PC-9 (cell line): Measurements from ENCODE around the gene SMARCC2. TPM values are rescaled to one million over a fixed set of nuclear protein-coding genes. Genes with fewer than 3 reads are reported as not detected.
A peak's percentile ranks its signal among the peaks of the same experiment; 100 is the strongest.

Source experiments
- BruUV-seq: library from RNA; stranded (reverse); fragments of 400-500 nt; replicated peaks from 2 replicates; lab custom pipeline; 2021; lab: Mats Ljungman, UMichigan
- CTCF ChIA-PET: fragments of 300-600 bp; sonication (Branson Sonifier 250); formaldehyde crosslinking; loops from one replicate; lab custom pipeline; 2022; ENCODE audit warnings: antibody characterized with exemption; lab: Charles Lee
- POLR2A ChIA-PET: fragments of 300-600 bp; sonication (Branson Sonifier 250); formaldehyde crosslinking; loops from one replicate; lab custom pipeline; 2022; ENCODE audit warnings: antibody characterized with exemption; ENCODE audit not compliant: unreplicated experiment; lab: Charles Lee
- DNase-seq, 2 experiments: peaks; one replicate each; pipeline versions ENCODE4 v3.0.0 to v3.0.0-alpha.2; 2015 to 2022; ENCODE audit warnings: mixed read lengths in 1 of 2
- H2AFZ ChIP-seq: fragments of 200-600 bp; sonication (generic); 2 replicates; pipeline ENCODE4 v1.8.1; 2017; ENCODE audit warnings: antibody characterized with exemption
- H3F3A ChIP-seq: fragments of 200-600 bp; sonication (generic); 2 replicates; pipeline ENCODE4 v1.8.1; 2017; ENCODE audit warnings: antibody characterized with exemption, mild to moderate bottlenecking, low read depth; ENCODE audit not compliant: insufficient read depth
- H3K27ac ChIP-seq: fragments of 200-600 bp; sonication (generic); 2 replicates; pipeline ENCODE4 v1.6.1; 2016; ENCODE audit warnings: mixed run types
- H3K27me3 ChIP-seq: fragments of 200-600 bp; sonication (generic); 2 replicates; pipeline ENCODE4 v1.6.1; 2016; ENCODE audit warnings: low read depth, mixed run types; ENCODE audit not compliant: insufficient read depth
- H3K36me3 ChIP-seq: fragments of 200-600 bp; sonication (generic); 2 replicates; pipeline ENCODE4 v1.6.1; 2016; ENCODE audit warnings: low read depth, mixed run types
- H3K4me1 ChIP-seq: fragments of 200-600 bp; sonication (generic); replicated peaks from 2 replicates; pipeline ENCODE4 v1.6.1; 2016; ENCODE audit warnings: mixed run types; ENCODE audit not compliant: insufficient read depth
- H3K4me2 ChIP-seq: fragments of 200-600 bp; sonication (generic); 2 replicates; pipeline ENCODE4 v1.6.1; 2017; ENCODE audit warnings: mixed run types
- H3K4me3 ChIP-seq: fragments of 200-600 bp; sonication (generic); 2 replicates; pipeline ENCODE4 v1.6.1; 2016; ENCODE audit warnings: mixed run types
- H3K79me2 ChIP-seq: fragments of 200-600 bp; sonication (generic); 2 replicates; pipeline ENCODE4 v1.6.1; 2017; ENCODE audit warnings: low read depth, mixed run types
- H3K9me2 ChIP-seq: fragments of 200-600 bp; sonication (generic); 2 replicates; pipeline ENCODE4 v1.8.1; 2017; ENCODE audit warnings: mild to moderate bottlenecking; ENCODE audit not compliant: insufficient read depth
- H3K9me3 ChIP-seq: fragments of 200-600 bp; sonication (generic); 2 replicates; pipeline ENCODE4 v1.8.1; 2016; ENCODE audit warnings: low read depth; ENCODE audit not compliant: insufficient read depth
- H4K20me1 ChIP-seq: fragments of 200-600 bp; sonication (generic); 2 replicates; pipeline ENCODE4 v1.8.1; 2017; ENCODE audit not compliant: insufficient read depth
- EZH2 ChIP-seq: fragments of 200-600 bp; sonication (generic); IDR thresholded peaks from 2 replicates; pipeline ENCODE4 v1.8.0; 2017; ENCODE audit warnings: antibody characterized with exemption, low read depth
- intact Hi-C: fragments of 100-400 bp; cut with micrococcal nuclease; formaldehyde crosslinking; loops from one replicate; pipeline ENCODE4 v1.10.0; 2022; ENCODE audit not compliant: unreplicated experiment
- total RNA-seq: library from RNA; stranded (reverse); gene quantifications from 2 replicates; pipeline ENCODE4 v1.2.3, GENCODE V29; 2021
- TF ChIP-seq, protein P1 (sequence below): fragments of 200-600 bp; sonication (generic); conservative IDR thresholded peaks from 2 replicates; pipeline ENCODE4 v1.6.1; 2017; ENCODE audit warnings: mixed run types, antibody characterized with exemption, mild to moderate bottlenecking, moderate library complexity

The SMARCC2 gene
- total RNA-seq, 1 experiment from 2014 or later: 86.4 TPM

- no peak for DNase-seq
- peak overlapping the region; percentile 97 for H3K4me2 ChIP-seq
- H3F3A ChIP-seq: peaks cover 37% of the 10 kb centered on the region; the same call in 1 of the 2 replicates
- peak overlapping the region; percentile 67 for H2AFZ ChIP-seq
- H3K9me3 ChIP-seq: no peaks in the 10 kb centered on the region
- H3K9me2 ChIP-seq: no peaks in the 10 kb centered on the region
- H4K20me1 ChIP-seq: no peaks in the 10 kb centered on the region
- POLR2A ChIA-PET: interaction anchor here (1.3 kb wide), 1 partner anchor 61 kb away, joined by 13 read pairs; the partner anchor contains the start of gene ESYT1
- intact Hi-C loops: loop anchor here (1.0 to 2.0 kb wide), 3 partner anchors 62 to 192 kb away; partner anchors contain the start of gene SUOX
- peaks cover 11% of the 10 kb centered on the region for H3K36me3 ChIP-seq
- TF ChIP-seq EZH2: no peak
- TF ChIP-seq, protein P1, sequence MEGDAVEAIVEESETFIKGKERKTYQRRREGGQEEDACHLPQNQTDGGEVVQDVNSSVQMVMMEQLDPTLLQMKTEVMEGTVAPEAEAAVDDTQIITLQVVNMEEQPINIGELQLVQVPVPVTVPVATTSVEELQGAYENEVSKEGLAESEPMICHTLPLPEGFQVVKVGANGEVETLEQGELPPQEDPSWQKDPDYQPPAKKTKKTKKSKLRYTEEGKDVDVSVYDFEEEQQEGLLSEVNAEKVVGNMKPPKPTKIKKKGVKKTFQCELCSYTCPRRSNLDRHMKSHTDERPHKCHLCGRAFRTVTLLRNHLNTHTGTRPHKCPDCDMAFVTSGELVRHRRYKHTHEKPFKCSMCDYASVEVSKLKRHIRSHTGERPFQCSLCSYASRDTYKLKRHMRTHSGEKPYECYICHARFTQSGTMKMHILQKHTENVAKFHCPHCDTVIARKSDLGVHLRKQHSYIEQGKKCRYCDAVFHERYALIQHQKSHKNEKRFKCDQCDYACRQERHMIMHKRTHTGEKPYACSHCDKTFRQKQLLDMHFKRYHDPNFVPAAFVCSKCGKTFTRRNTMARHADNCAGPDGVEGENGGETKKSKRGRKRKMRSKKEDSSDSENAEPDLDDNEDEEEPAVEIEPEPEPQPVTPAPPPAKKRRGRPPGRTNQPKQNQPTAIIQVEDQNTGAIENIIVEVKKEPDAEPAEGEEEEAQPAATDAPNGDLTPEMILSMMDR: no peak
- H3K4me3 ChIP-seq: peak overlapping the region; percentile 87
- H3K79me2 ChIP-seq: peaks cover 30% of the 10 kb centered on the region
- BruUV-seq: no TSS peak
- H3K27ac ChIP-seq: no peak overlapping the region
- H3K4me1 ChIP-seq: peaks cover 28% of the 10 kb centered on the region
- H3K27me3 ChIP-seq: no peaks in the 10 kb centered on the region
- CTCF ChIA-PET: interaction anchor here (0.6 to 1.8 kb wide), 5 partner anchors 33 to 1028 kb away, joined by 3 to 14 read pairs (median 6); partner anchors contain the start of genes ESYT1, NXPH4, RNF41 and ZC3H10
These were observed 545 bp downstream of the SMARCC2 start for GRCh38 chr12:56188778-56189098.

DNA sequence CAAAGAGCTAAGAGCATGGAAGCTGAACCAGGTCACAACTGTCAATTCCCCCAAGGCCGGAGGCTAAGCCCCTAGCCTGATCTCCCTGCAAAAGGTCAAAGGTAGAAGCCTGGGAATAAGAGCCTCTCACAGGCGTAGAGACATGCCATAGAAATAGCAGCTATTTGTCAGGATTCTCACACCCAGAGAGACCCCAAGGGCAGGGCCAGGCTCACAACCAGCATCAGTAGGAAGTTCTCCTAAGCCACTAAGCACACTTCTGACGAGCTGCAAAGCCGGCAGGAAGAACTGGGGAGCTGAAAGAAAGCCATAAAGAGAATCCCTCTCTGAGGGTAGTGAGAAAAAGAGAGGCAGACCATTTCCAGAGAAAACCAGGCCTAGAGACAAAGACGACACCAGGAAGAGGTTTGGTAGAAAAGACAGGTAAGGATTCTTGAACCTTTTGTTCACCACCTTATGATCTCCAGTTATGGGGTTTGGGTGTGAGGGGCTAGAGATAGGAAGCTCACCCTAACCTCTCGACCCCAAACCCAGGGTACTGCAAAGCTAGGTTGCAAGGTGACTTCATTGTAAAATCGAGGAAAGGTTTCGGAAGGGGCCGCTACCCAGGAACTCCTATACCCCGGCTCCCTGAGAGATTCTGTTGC is 1.0 kb downstream of the SMARCC2 start:
- H4K20me1 ChIP-seq: no peaks in the 10 kb centered on the region
- no peak for DNase-seq
- H3K9me3 ChIP-seq: no peaks in the 10 kb centered on the region
- H3K79me2 ChIP-seq: peaks cover 30% of the 10 kb centered on the region
- BruUV-seq: TSS peak; percentile 27
- H3K36me3 ChIP-seq: peaks cover 11% of the 10 kb centered on the region
- peaks cover 33% of the 10 kb centered on the region; the same call in 1 of the 2 replicates for H3F3A ChIP-seq
- H2AFZ ChIP-seq: peak overlapping the region; percentile 67
- peak overlapping the region; percentile 97 for H3K4me2 ChIP-seq
- no peaks in the 10 kb centered on the region for H3K9me2 ChIP-seq
- H3K4me3 ChIP-seq: peak overlapping the region; percentile 87
- CTCF ChIA-PET: interaction anchor here (0.5 to 1.8 kb wide), 5 partner anchors 65 to 1028 kb away, joined by 3 to 7 read pairs (median 4); partner anchors contain the start of gene NXPH4
- TF ChIP-seq, protein P1: no peak
- TF ChIP-seq EZH2: no peak
- intact Hi-C loops: loop anchor here (1.0 to 2.0 kb wide), 2 partner anchors 141 to 191 kb away; partner anchors contain the start of gene SUOX
- POLR2A ChIA-PET: interaction anchor here (1.3 kb wide), 1 partner anchor 61 kb away, joined by 13 read pairs; the partner anchor contains the start of gene ESYT1
- no peaks in the 10 kb centered on the region for H3K27me3 ChIP-seq
- H3K4me1 ChIP-seq: peaks cover 28% of the 10 kb centered on the region
- no peak overlapping the region for H3K27ac ChIP-seq

GRCh38 chr12:56186957-56187356 is 2.3 kb downstream of the SMARCC2 start:
- TF ChIP-seq EZH2: no peak
- TF ChIP-seq, protein P1: no peak
- Histone ChIP-seq H3K4me2 (peak overlapping the region; percentile 97), H3K4me1 (peaks cover 28% of the 10 kb centered on the region), H3F3A (peaks cover 27% of the 10 kb centered on the region; the same call in 1 of the 2 replicates), H3K36me3 (peaks cover 17% of the 10 kb centered on the region), H3K4me3 (no peak overlapping the region), H4K20me1 (no peaks in the 10 kb centered on the region), H3K79me2 (peaks cover 30% of the 10 kb centered on the region), H3K9me2 (no peaks in the 10 kb centered on the region), H2AFZ (no peak overlapping the region), H3K27ac (no peak overlapping the region), H3K9me3 (no peaks in the 10 kb centered on the region), H3K27me3 (no peaks in the 10 kb centered on the region)
- no TSS peak for BruUV-seq
- DNase-seq: no peak
- POLR2A ChIA-PET: no interaction called here
- CTCF ChIA-PET: no interaction called here
- intact Hi-C loops: no loop called here
